Stimulated activated CD4-positive, alpha-beta T cell treated with anti-CD3 and anti-CD28 coated beads, Interleukin-12 subunit alpha, Interleukin-12 subunit beta, amount 100 ng/mL, for 48 hours (primary cell): ENCODE measurements around the gene MUC5B.

Experiments
- DNase-seq, 3 donors: peaks; one replicate each; pipeline ENCODE4 v3.0.0-alpha.2; 2020; ENCODE audit warnings: low read depth in 2 of 3, low spot score in 1 of 3

The MUC5B gene

DNA sequence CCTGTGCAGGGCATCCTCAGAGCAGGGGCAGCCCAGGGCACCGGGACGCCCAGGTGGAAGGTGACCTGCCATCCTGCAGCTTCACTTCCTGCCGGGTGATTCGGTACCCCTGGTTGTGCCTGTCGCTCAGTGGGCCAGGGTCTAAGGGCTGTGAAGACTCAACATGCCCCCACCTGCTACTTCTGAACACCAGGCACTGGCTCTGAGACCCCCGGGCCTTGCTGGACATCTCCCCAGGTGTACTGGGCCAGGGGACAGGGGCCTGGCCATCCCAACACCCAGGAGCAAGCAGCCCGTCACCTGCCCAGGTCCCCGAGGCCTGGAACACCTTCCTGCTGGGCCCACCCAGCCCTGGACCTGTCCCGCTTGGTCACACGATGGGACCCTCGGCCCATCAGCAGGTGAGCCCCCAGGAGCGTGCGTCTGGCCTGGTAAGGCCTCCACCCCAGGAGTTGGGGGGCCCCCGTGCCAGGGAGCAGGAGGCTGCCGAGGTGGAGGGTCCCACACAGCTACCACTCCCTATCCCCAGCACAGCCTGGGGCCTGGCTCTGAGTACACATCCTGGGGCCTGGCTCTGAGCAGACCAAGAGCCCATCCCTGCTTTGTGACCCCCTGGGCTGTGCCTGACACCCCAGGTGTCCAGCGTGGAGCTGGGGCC, 3.9 kb upstream of the MUC5B start:
- DNase-seq = no peak

DNA sequence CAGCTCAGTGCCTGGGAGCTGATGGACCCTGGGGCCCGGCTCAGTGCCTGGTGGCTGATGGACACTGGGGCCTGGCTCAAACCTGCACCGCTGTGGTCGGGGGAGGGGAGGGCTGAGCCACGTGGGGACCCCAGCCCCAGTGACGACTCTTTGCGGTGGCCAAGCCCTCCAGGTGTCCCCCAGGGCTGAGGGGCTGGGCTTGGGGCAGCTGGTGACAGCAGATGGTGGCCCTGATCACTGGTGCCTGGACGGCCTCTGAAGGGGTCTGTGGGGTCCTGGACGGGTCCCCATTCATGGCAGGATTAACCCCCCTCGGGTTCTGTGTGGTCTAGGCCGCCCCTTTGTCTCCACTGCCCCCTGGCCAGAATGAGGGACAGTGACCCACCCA, 3.4 kb upstream of the MUC5B start:
- no peak for DNase-seq

DNA sequence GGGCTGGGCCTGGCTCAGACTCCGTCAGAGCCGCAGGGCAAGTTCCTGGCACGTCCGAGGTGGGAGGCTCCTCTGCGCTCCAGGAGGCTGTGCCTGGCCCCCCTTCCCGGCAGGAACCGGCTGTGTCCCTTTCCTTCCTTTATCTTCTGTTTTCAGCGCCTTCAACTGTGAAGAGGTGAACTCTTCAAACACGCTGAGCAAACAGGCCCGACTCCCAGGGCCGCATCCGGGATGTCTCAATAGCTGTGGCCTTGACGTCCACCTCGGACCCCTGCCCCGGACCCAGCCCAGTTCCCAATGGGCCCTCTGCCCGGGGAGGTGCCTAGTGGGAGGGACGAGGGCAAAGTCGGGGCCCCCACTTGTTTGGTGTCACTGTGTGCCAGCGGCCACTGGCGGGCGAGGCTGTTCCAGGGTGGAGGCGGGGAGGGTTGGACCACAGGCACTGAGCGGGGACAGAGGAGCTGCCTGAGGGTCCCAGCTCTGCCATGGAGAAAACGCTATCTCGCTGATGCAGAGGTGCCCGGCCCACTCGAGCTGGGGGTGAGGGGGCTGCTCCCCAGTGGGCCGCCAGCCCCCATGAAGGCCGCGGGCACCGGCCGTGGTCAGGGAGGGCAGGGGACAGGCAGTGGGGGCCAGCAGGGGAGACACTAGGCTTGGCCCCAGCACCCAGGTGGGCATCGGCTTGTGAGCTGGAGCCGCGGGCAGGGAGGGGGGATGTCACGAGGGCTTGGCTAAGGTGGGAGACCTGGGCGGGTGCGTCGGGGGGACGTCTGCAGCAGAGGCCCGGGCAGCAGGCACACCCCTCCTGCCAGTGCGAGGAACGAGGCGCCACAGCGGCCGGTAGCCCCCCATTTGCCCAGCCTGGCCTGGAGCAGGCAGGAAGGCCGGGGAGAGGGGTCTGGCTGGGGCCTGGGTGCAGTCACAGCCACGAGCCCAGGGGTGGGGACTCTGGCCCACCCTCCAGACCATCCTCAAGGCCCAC, 2.7 kb upstream of the MUC5B start:
- no peak for DNase-seq

DNA sequence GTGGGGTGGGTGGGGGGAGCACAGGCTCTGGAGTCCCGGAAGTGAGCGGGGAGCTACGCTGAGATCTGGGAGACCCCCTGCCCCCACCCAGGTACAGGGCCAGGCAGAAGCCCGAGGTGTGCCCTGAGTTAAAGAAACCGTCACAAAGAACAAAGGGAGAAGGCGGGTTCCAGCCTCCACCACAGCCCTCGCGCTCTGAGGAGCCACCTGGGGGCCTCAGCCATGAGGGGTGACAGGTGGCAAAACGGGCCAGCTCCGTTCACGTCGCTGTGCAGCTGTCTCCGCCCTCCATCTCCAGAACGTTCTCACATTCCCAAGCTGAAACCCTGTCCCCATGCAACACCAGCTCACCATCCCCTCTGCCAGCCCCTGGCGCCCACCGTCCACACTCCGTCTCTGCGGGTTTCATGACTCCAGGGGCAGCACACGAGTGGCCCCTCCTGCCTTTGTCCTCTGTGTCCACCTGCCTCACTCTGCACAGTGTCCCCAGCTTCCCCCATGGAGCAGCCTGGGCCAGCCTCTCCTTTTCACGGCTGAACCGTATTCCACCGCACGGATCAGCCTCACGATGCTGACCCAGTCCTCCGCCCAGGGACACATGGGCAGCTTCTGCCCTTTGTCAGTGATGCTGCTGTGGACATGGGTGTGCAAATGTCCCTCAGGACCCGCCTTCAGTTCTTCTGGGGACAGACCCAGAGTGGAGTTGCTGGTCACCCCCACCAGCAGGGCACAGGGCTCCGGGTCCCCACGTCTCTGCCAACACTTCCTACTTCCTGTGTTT, 1.7 kb upstream of the MUC5B start:
- DNase-seq = no peak

DNA sequence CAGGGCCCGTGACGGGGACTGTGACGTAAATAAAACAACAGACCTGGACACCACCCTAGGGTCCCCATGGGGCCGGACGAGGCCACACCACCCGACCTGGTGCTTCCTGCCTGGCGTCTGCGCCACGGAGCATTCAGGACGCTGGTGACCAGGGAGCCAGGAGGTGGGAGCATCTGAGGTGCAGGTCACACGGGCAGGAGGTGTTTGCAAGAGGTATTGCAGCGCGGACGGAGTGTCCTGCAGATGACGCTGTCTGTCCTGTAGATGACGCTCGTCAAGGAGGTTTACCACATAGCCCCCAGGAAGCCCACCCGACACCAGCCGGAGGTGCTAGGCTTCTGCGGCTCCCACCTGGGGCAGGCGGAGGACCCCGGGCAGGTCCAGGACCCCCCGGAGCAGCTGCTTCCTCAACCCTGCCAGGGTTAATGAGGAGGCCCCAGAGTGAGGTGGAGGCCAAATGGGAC, 986 bp upstream of the MUC5B start:
- DNase-seq = no peak

DNA sequence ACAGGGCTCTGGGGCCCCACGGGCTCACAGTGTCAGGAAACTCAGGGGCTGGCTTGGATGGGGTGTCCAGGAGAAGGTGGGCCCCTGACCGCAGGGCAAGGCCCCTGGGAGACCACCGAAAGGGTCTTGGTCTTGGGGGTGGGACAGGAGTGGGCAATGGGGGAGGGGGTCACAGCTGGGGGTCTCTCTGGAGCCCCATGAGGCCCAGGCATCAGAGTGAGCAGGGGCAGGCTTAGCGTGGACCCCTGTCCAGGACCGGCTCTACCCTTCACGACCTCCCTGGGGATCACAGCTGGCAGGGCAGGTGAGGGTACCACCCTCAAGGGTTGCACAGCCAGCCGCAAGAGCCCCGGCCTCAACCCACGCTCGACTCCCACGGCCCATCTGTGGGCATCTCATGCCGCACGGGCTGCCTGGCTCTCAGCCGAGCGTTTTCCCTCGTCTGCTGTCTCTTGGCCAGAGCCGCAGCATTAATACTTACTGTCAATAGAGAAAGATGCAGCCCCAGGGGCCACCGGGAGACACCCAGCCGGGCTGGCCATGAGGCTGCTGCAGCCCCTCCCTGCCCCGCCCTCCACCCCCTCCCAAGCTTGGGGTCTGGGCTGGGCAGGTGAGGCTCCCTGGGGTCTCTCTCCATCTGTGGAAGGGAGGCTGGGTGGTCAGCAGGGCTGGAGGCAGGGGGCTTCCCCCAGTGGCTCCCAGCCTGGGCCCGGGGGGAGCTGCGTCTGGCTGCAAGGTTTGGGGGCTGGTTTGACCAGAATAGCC, 662 bp downstream of the MUC5B start:
- no peak for DNase-seq

DNA sequence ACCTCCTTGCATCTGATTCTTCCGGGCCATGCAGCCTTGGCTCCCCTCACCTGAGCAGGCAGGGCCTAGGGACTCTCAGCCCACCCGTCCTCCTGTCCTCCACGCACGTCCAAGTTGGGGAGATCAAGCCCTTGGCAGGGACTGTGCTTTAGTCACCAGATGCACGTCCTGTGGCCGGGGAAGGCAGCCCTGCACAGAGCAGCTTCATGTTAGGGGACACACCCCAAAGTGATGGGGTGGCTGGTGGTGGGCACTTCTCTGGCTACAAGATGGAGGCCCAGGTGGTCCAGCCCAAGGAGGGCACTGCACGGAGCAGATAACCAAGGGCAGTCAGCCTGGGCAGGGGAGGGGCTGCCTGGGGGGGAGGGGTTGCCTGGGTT, 1.2 kb downstream of the MUC5B start:
- DNase-seq = no peak

DNA sequence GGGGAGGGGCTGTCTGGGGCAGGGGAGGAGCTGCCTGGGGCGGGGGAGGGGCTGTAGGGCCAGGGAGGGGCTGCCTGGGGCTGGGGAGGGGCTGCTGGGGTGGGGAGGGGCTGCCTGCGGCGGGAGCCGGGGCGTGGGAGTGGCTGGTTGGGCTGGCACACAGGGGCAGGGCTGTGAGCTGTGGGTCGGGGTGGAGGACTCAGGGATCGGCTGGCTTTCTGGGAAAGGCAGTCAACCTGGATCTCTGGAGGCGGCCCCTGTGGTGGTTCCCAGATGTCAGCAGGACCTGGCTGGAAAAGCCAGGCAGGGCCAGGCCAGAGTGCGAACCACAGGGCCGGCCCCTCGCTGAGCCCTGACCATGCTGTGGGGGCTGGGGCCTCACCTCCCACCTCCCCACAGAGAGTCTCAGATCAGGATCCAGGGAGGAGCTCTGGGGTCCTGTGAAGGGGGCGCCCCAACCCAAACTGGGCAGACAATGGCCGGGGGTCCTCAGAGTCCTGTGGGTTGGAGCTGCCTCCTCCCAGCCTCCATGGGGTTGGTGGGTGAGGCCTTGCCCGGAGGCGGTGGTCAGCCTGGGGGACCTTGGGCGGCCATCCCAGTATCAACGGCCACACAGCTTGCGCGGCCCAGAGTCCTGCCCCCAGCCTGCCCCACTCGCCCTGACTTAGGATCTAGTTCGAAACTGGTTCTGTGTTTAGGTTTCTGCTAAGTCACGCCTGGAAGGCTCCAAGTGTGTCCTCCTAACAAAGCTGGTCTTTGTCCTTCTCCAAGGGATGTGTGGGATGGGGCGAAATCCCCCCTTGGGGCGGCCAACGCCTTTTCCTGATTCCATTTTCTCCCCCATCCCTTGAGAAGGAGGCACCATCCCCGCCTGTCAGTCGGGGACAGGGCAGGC, 1.9 kb downstream of the MUC5B start:
- DNase-seq = no peak

DNA sequence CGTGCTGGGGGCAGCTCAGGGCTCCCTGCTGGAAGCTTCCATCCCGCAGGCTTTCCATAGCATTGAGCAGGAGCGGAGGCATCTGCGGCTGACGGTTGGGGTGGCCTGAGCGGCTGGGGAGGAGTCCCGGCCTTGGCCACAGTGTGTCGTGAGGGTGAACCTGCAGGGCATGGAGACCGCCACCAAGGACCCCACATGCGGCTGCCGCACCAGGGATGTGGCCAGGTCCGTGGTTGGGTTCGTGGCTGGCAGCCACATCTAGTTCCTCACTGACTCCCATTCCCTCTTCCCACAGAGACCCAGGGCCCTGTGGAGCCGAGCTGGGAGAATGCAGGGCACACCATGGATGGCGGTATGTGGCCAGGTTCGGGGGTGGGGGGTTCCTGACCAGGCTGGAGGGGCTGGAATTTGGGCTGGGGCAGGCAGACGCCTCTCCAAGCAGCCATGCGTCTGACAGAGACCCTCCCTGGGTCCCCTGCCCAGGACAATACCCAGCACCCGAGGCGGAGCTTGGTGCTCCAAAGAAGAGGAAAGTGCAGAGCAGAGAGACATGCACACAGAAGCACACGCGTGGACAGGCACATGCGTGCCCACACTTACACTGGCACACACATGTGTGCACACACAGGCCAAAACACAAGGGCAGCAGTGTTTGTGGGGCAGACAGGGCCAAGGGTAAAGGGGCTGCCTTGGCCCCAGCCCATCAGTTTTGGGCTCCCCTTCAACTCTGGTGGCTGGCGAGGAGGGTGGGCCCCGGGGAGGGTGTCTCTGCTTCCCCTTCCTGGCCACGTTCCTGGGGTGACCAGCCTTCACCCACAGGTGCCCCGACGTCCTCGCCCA, 2.7 kb downstream of the MUC5B start:
- DNase-seq = no peak

DNA sequence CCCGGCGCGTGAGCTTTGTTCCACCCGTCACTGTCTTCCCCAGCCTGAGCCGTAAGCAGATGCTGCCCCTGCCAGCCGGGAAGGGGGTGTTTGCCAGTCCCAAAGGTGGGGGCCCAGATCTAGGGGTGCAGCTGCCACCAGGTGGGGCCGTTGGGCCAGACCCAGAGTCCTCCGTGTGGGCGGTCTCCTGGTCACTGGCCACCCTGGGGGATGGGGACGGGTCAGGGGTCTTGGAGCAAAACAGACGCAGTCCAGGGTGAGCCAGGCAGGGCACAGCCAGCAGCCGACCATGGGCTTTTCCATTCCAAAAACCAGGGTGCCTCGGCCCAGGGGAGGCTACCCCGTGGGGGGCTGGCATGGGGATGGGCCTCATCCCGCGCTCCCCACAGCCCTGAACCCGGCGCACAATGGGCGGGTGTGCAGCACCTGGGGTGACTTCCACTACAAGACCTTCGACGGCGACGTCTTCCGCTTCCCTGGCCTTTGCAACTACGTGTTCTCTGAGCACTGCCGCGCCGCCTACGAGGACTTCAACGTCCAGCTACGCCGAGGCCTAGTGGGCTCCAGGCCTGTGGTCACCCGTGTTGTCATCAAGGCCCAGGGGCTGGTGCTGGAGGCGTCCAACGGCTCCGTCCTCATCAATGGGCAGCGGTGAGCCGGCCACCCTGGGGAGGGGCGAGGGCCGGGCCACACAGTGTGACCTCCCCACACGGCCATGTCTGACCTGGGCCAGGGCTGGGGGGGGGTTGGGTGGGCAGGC, 3.5 kb downstream of the MUC5B start:
- DNase-seq = no peak

DNA sequence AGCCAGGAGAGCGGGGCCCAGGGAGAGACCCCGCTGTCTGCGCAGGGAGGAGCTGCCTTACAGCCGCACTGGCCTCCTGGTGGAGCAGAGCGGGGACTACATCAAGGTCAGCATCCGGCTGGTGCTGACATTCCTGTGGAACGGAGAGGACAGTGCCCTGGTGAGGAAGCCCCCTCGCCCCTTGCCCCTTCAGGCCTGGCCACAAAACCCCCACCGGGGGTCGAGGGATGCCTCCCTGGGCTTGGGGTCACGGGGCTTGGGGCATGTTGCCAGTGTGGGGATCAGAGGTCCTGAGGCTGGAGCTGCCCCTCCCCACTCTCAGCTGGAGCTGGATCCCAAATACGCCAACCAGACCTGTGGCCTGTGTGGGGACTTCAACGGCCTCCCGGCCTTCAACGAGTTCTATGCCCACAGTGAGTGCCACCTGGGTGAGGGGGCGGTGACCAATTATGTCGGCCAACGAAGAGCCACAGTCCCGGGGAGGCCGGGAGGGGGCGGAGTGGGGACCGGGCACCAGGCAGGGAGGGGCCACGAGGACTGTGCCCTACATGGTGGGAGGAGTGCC, 4.2 kb downstream of the MUC5B start:
- DNase-seq = no peak

DNA sequence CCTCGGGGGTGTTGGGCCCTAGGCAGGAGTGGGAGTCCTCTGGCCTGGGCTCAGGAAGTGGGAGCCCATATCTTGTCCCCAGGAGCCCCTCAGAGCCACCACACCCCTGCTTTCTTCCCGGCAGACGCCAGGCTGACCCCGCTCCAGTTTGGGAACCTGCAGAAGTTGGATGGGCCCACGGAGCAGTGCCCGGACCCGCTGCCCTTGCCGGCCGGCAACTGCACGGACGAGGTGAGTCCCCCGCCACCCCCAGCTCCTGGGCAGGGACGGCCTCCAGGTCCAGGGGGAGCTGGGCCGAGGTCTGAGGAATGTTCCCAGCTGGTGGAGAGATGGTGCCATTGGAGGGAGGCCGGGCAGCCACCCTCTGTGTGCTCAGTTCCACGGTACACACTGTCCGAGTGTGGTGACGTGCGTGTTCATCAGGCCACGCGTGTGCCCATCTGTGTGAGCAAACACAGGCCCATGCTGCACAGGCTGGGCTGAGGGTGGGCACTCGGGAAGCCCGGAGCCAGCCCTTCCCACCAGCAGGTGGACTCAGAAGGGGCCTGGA, 4.8 kb downstream of the MUC5B start:
- no peak for DNase-seq

DNA sequence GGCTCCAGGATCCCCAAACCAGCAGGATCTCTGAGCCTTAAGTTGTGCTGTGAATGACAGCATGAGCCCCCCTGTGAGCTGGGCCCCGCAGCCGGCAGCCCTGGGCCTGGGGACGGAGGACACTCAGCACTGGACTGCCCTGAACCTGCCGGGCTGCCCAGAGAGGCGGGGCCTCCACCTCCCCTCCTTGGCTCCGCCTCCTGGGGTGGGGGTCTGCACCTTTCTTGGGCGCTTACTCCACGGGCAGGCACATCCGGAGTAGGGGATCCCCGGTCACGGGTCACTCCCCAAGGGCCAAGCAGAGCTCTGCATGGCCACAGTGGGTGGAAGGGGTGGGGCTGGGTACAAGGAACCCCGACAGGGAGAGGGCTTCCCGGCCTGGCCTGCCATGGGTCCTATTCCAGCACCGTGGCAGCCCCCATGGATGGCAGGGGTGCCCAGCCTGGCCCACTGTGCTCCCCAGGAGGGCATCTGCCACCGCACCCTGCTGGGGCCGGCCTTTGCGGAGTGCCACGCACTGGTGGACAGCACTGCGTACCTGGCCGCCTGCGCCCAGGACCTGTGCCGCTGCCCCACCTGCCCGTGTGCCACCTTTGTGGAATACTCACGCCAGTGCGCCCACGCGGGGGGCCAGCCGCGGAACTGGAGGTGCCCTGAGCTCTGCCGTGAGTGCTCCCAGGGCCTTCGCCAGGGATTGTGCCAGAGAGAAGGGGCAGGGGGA, 5.4 kb downstream of the MUC5B start:
- no peak for DNase-seq

DNA sequence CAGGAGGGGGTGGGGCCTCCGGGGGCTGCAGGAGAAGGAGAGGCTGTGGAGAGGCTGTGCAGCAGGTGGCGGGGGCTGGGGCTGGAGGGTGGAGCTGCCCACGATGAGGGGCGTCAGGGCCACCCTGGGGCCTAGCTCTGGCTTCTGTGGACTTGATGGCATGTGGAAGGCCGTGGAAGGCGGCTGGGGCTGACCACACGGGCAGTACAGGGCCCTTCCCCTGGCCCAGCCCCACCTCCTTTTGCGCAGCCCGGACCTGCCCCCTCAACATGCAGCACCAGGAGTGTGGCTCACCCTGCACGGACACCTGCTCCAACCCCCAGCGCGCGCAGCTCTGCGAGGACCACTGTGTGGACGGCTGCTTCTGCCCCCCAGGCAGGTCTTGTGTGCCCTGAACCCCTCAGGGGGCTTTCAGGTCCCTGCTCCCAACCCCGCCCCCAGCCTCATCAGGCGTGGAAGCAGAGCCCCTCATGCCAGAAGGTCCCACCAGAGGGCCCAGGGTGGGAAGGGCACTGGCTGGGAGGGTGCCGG, 6.1 kb downstream of the MUC5B start:
- DNase-seq = no peak

DNA sequence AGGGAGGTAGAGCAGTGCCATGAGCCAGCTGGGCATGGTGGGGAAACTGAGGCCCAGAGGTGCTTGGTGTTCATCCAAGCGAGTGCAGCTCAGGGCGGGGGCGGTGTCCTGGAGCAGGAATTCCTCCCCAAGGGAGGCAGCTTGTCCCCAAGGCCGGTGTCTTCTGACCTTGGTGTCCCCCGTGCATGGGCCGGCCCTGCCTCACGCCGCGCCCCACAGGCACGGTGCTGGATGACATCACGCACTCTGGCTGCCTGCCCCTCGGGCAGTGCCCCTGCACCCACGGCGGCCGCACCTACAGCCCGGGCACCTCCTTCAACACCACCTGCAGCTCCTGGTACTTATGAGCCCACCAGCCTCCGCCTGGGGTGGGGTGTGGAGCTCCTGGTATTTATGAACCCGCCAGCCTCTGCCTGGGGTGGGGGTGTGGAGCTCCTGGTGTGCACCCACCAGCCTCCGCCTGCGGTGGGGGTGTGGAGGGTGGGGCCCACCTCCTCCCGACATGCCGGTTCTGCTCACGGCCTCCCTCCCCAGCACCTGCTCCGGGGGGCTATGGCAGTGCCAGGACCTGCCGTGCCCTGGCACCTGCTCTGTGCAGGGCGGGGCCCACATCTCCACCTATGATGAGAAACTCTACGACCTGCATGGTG, 6.7 kb downstream of the MUC5B start:
- no peak for DNase-seq

DNA sequence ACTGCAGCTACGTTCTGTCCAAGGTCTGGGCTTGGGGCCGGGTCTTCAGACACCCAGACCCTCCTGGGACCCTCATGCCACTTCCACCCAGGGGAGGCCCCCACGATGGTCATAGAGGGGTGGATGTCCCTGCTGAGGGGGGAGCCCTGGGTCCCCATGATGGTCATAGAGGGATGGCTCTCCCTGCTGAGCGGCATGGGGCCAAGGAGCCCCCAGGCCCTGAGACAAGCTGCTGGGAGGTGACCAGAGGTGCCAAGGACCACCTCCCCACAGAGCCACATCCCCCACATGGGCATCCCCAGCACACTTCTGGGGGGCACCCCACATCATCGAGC, 7.2 kb downstream of the MUC5B start:
- no peak for DNase-seq
